GM18505 (cell line): ENCODE results near the gene POLRMT.

ENCODE experiments used
- ATAC-seq: cut with Tn5 transposase; IDR thresholded peaks from one replicate; pipeline ENCODE4 v1.9.1; 2021; ENCODE audit not compliant: unreplicated experiment
- POLR2A ChIP-seq: IDR thresholded peaks from 4 replicates; pipeline ENCODE4 v1.6.1; 2011; ENCODE audit warnings: borderline replicate concordance; ENCODE audit not compliant: insufficient read depth, insufficient read length; ENCODE audit errors: extremely low read depth

The POLRMT gene

GRCh38 chr19:580274-580835, 53.0 kb downstream of the POLRMT start:
- no peak for TF ChIP-seq POLR2A
- no peak for ATAC-seq

GRCh38 chr19:579842-580155, 53.5 kb downstream of the POLRMT start:
- TF ChIP-seq POLR2A = no peak
- no peak for ATAC-seq

GRCh38 chr19:579111-579841, 54.1 kb downstream of the POLRMT start:
- no peak for ATAC-seq
- TF ChIP-seq POLR2A = no peak

- no peak for ATAC-seq
- no peak for TF ChIP-seq POLR2A
These were observed 55.6 kb downstream of the POLRMT start for GRCh38 chr19:577439-578392.

GRCh38 chr19:576768-577438, 56.4 kb downstream of the POLRMT start:
- ATAC-seq = no peak
- TF ChIP-seq POLR2A = no peak

- ATAC-seq = no peak
- TF ChIP-seq POLR2A = no peak
These were observed 57.5 kb downstream of the POLRMT start for GRCh38 chr19:575527-576506.

- TF ChIP-seq POLR2A = peak; percentile 21
- no peak for ATAC-seq
These were observed 58.4 kb downstream of the POLRMT start for GRCh38 chr19:574658-575526.

GRCh38 chr19:573519-573825, 59.9 kb downstream of the POLRMT start:
- no peak for TF ChIP-seq POLR2A
- ATAC-seq = no peak

GRCh38 chr19:572743-573518, 60.4 kb downstream of the POLRMT start:
- TF ChIP-seq POLR2A = no peak
- ATAC-seq = no peak

- TF ChIP-seq POLR2A = peak; percentile 99
- peak; percentile 66 for ATAC-seq
These were observed 61.1 kb downstream of the POLRMT start, which contains the start of gene BSG for GRCh38 chr19:572140-572742. BSG (plus strand) TSS chr19:572596; CDS start chr19:572635, 39 bp downstream.

GRCh38 chr19:571566-571974, 61.8 kb downstream of the POLRMT start:
- TF ChIP-seq POLR2A = no peak
- ATAC-seq = no peak
